AG09319 (cell line): ENCODE measurements around the gene SKA2.
"Not testable (repeated sequence)": the region's sequence is repeated elsewhere in the genome, so short reads cannot be mapped to it uniquely, and the experiment has no call there.

Experiments
- DNase-seq: peaks from one replicate; pipeline ENCODE4 v3.0.0-alpha.2; 2010; ENCODE audit warnings: low read depth; ENCODE audit errors: extremely low read depth
- CTCF ChIP-seq: IDR thresholded peaks from 2 replicates; pipeline ENCODE4 v1.5.1; 2011; ENCODE audit warnings: low read depth, mild to moderate bottlenecking, inconsistent platforms, low read length, moderate library complexity

Gene SKA2

GRCh38 chr17:59181481-59181880 lies 26.5 kb upstream of the SKA2 start:
- no peak for TF ChIP-seq CTCF
- no peak for DNase-seq

DNA sequence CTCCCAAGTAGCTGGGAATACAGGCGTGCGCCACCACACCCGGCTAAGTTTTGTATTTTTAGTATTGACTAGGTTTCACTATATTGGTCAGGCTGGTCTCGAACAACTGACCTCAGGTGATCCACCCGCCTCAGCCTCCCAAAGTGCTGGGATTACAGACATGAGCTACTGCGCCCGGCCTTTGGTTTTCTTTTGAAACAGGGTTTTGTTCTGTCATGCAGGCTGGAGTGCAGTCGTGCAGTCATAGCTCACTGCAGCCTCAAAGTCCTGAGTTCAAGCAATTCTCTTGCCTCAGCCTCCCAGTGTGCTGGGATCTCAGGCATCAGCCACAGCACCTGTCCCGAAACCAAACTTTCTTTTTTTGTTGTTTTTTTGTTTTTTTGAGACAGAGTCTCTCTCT lies 25.6 kb upstream of the SKA2 start:
- DNase-seq, result no peak
- TF ChIP-seq CTCF, result no peak

GRCh38 chr17:59179601-59180000 lies 24.6 kb upstream of the SKA2 start:
- DNase-seq, result not testable (repeated sequence)

GRCh38 chr17:59178266-59178985 lies 23.4 kb upstream of the SKA2 start:
- no peak for DNase-seq
- no peak for TF ChIP-seq CTCF

GRCh38 chr17:59175076-59175475 lies 20.1 kb upstream of the SKA2 start:
- no peak for DNase-seq
- TF ChIP-seq CTCF, result no peak

- no peak for TF ChIP-seq CTCF
- DNase-seq, result no peak
Measured at GRCh38 chr17:59174671-59175070, 19.7 kb upstream of the SKA2 start.

- TF ChIP-seq CTCF, result no peak
- DNase-seq, result no peak
Measured at GRCh38 chr17:59172436-59173004, 17.5 kb upstream of the SKA2 start.

DNA sequence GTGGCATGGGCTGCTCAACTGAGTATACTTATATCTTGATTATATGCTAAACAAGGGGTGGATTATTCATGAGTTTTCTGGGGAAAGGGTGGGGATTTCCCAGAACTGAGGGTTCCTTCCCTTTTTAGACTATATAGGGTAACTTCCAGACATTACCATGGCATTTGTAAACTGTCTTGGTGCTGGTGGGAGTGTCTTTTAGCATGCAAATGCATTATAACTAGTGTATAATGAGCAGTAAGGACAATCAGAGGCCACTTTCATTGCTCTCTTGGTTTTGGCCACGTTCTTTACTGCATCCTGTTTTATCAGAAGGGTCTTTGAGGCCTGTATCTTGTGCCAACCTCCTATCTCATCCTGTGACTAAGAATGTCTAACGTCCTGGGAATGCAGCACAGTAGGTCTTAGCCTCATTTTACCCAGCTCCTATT lies 12.6 kb upstream of the SKA2 start:
- DNase-seq, result no peak
- no peak for TF ChIP-seq CTCF
